Transverse colon (tissue), 4 donors: ENCODE data around the gene SMCR8. TPM values are rescaled to one million over a fixed set of nuclear protein-coding genes. Genes with fewer than 3 reads are reported as not detected.

Experiments used
- DNase-seq: peaks from one replicate; pipeline ENCODE4 v3.0.0-alpha.2; 2019
- H3K27ac ChIP-seq, 4 donors: fragments of 200-600 bp; sonication (generic); 2 replicates each; pipeline ENCODE4 v1.5.1; 2016 to 2018; ENCODE audit warnings: inconsistent platforms in 4 of 4
- H3K27me3 ChIP-seq: fragments of 200-600 bp; sonication (generic); 2 replicates; pipeline ENCODE4 v1.5.1; 2017; ENCODE audit warnings: inconsistent platforms
- H3K36me3 ChIP-seq, 4 donors: fragments of 200-600 bp; sonication (generic); 2 replicates each; pipeline ENCODE4 v1.5.1; 2017 to 2019; ENCODE audit warnings: inconsistent platforms in 4 of 4
- H3K4me1 ChIP-seq, 4 donors: fragments of 200-600 bp; sonication (generic); 2 replicates each; pipeline ENCODE4 v1.5.1; 2017 to 2020; ENCODE audit warnings: inconsistent platforms in 4 of 4
- H3K4me3 ChIP-seq, 4 donors: fragments of 200-600 bp; sonication (generic); 1 replicate in 1 of 4; 2 replicates in 3 of 4; pipeline versions ENCODE4 v1.5.1 to v1.6.1; 2017 to 2019; ENCODE audit warnings: inconsistent platforms in 4 of 4
- H3K9me3 ChIP-seq, 2 donors: fragments of 200-600 bp; sonication (generic); 2 replicates each; pipeline ENCODE4 v1.5.1; 2017 to 2019; ENCODE audit warnings: inconsistent platforms in 2 of 2
- CTCF ChIP-seq, 5 experiments: fragments of 200-600 bp in 3 of 5; fragments of 450-650 bp in 2 of 5; sonication (generic) in 3 of 5; IDR thresholded peaks; 1 replicate in 2 of 5; 2 replicates in 3 of 5; pipeline ENCODE4 v1.5.1; 2016 to 2017; ENCODE audit warnings: antibody characterized with exemption in 5 of 5, inconsistent platforms in 3 of 5, mild to moderate bottlenecking in 2 of 5, moderate library complexity in 1 of 5
- EP300 ChIP-seq: sonication (generic); formaldehyde crosslinking; IDR thresholded peaks from one replicate; pipeline ENCODE4 v1.6.1; 2017; ENCODE audit warnings: antibody characterized with exemption, low read depth
- POLR2A ChIP-seq: fragments of 450-650 bp; IDR thresholded peaks from one replicate; pipeline ENCODE4 v1.6.1; 2016; ENCODE audit warnings: antibody characterized with exemption, mild to moderate bottlenecking, moderate library complexity
- POLR2AphosphoS5 ChIP-seq, 3 donors: sonication (generic); formaldehyde crosslinking; IDR thresholded peaks; one replicate each; pipeline ENCODE4 v1.6.1; 2016; ENCODE audit warnings: antibody characterized with exemption in 3 of 3
- WGBS, 2 donors: methylation state at CpG; one replicate each; pipeline ENCODE4 v1.1.5; 2018; ENCODE audit warnings: low coverage in 1 of 2; 5-methylcytosine and 5-hydroxymethylcytosine counted together
- in situ Hi-C, 4 donors: fragments of 200-750 bp; cut with MboI; loops; one replicate each; pipeline versions ENCODE4 v1.15.0 to v1.15.1; 2017; ENCODE audit warnings: low sequenced_read_pairs in 3 of 4, low pct_ligation_motif_present in 1 of 4, low pct_unique_long_range_greater_than_20kb in 1 of 4
- intact Hi-C: fragments of 100-400 bp; cut with DNase I; formaldehyde crosslinking; loops from one replicate; pipeline ENCODE4 v1.15.1; 2023; ENCODE audit warnings: low total_unique reads
- total RNA-seq, 4 donors: library from RNA; depleted of rRNA; stranded (reverse); fragments of >200 nt; gene quantifications; one replicate each; pipeline ENCODE4 v1.1.0, GENCODE V29; 2016

SMCR8 gene
- total RNA-seq, 4 donors from 2014 or later, result 12.1 to 20.6 (median 19.6) TPM

- WGBS, 2 donors, result 86% methylated on average over 10 of the region's 10 CpGs; no CpG with 5 or more reads in 1 of the 2 donors
- Histone ChIP-seq H3K4me3 (no peak overlapping the region), H3K4me1 (peaks cover 0 to 2% (median 0%) of the 10 kb centered on the region in 4 donors), H3K27ac (peak overlapping the region in 3 of 4 donors; percentile 19 to 36 (median 36)), H3K9me3 (no peaks in the 10 kb centered on the region), H3K27me3 (no peaks in the 10 kb centered on the region), H3K36me3 (peaks cover 0 to 22% (median 7%) of the 10 kb centered on the region in 4 donors)
- in situ Hi-C loops (no loop called here), intact Hi-C loops (no loop called here)
- TF ChIP-seq CTCF (IDR thresholded peaks at IDR 0.05), result no peak
- TF ChIP-seq POLR2AphosphoS5 (IDR thresholded peaks at IDR 0.05), result no peak
- no peak for TF ChIP-seq EP300
- TF ChIP-seq POLR2A, result no peak
- peak; percentile 25 for DNase-seq
Observed at GRCh38 chr17:18356624-18357023, 41.5 kb downstream of the SMCR8 start.

GRCh38 chr17:18360518-18360917 is 45.4 kb downstream of the SMCR8 start:
- no peaks in the 10 kb centered on the region for H3K9me3 ChIP-seq
- no peaks in the 10 kb centered on the region for H3K27me3 ChIP-seq
- in situ Hi-C loops, result no loop called here
- H3K36me3 ChIP-seq, result no peaks in the 10 kb centered on the region
- no peak overlapping the region for H3K4me3 ChIP-seq
- DNase-seq, result no peak
- H3K27ac ChIP-seq, result no peak overlapping the region
- intact Hi-C loops, result no loop called here
- peaks cover 0 to 21% (median 10%) of the 10 kb centered on the region in 4 donors for H3K4me1 ChIP-seq
- TF ChIP-seq EP300 (no peak), CTCF (IDR thresholded peaks at IDR 0.05) (no peak), POLR2A (no peak), POLR2AphosphoS5 (IDR thresholded peaks at IDR 0.05) (no peak)
- WGBS, 2 donors, result 67 to 92% methylated on average over 2 to 8 of the region's 8 CpGs

GRCh38 chr17:18361837-18362697 is 47.0 kb downstream of the SMCR8 start:
- Histone ChIP-seq H3K36me3 (no peaks in the 10 kb centered on the region), H3K27ac (peak overlapping the region; percentile 83 to 89 (median 86)), H3K4me1 (peaks cover 0 to 21% (median 10%) of the 10 kb centered on the region in 4 donors), H3K27me3 (no peaks in the 10 kb centered on the region), H3K4me3 (peak overlapping the region in 3 of 4 donors; percentile 85 to 97 (median 90)), H3K9me3 (no peaks in the 10 kb centered on the region)
- in situ Hi-C loops, result no loop called here
- intact Hi-C loops, result no loop called here
- no peak for TF ChIP-seq POLR2A
- no peak for TF ChIP-seq EP300
- TF ChIP-seq CTCF (IDR thresholded peaks at IDR 0.05), result no peak
- TF ChIP-seq POLR2AphosphoS5 (IDR thresholded peaks at IDR 0.05), result no peak
- no peak for DNase-seq
- 24 to 46% methylated on average over 7 to 15 of the region's 15 CpGs for WGBS, 2 donors

- Histone ChIP-seq H3K9me3 (no peaks in the 10 kb centered on the region), H3K4me1 (peaks cover 0 to 21% (median 10%) of the 10 kb centered on the region in 4 donors), H3K27ac (peak overlapping the region; percentile 83 to 89 (median 86)), H3K36me3 (no peaks in the 10 kb centered on the region), H3K4me3 (peak overlapping the region; percentile 83 to 97 (median 88)), H3K27me3 (no peaks in the 10 kb centered on the region)
- 0 to 4% methylated on average over 2 to 14 of the region's 14 CpGs for WGBS, 2 donors
- intact Hi-C loops, result no loop called here
- TF ChIP-seq EP300, result no peak
- peak in 2 of 3 donors; percentile 18 to 37 for TF ChIP-seq POLR2AphosphoS5 (IDR thresholded peaks at IDR 0.05)
- peak in 1 of 5 experiments; percentile 14 for TF ChIP-seq CTCF (IDR thresholded peaks at IDR 0.05)
- TF ChIP-seq POLR2A, result no peak
- in situ Hi-C loops, result no loop called here
- peak; percentile 68 for DNase-seq
Observed at GRCh38 chr17:18362698-18363100, 47.6 kb downstream of the SMCR8 start.
